Measurements from ENCODE around the gene KCNN4.
A peak's percentile ranks its signal among the peaks of the same experiment; 100 is the strongest.
"Not testable (repeated sequence)": the region's sequence is repeated elsewhere in the genome, so short reads cannot be mapped to it uniquely, and the experiment has no call there.

Gene KCNN4

GRCh38 chr19:43780706-43781525 is at the start of gene KCNN4:
TSS of gene KCNN4 (minus strand) at chr19:43780973. CDS start at chr19:43780861, 112 bp downstream.
- peak; percentile 63 for DNase-seq (ENCODE audit: low read depth)

- peak; percentile 68 for DNase-seq (ENCODE audit: low read depth)
Observed at GRCh38 chr19:43826787-43827754, 46.3 kb upstream of the KCNN4 start, which contains the start of gene ZNF283. TSS of gene ZNF283 (plus strand) at chr19:43827321. CDS start at chr19:43833505, 6,184 bp downstream.

- not testable (repeated sequence) for DNase-seq (ENCODE audit: low read depth)
Observed at GRCh38 chr19:43824572-43824971, 43.8 kb upstream of the KCNN4 start.

GRCh38 chr19:43823856-43824255 is 43.1 kb upstream of the KCNN4 start:
- DNase-seq (ENCODE audit: low read depth): not testable (repeated sequence)

GRCh38 chr19:43820884-43821215 is 40.1 kb upstream of the KCNN4 start:
- DNase-seq (ENCODE audit: low read depth): no peak

- DNase-seq (ENCODE audit: low read depth): no peak
Observed at GRCh38 chr19:43820098-43820883, 39.5 kb upstream of the KCNN4 start.

GRCh38 chr19:43818500-43818899 is 37.7 kb upstream of the KCNN4 start:
- no peak for DNase-seq (ENCODE audit: low read depth)

GRCh38 chr19:43817454-43817853 is 36.7 kb upstream of the KCNN4 start:
- not testable (repeated sequence) for DNase-seq (ENCODE audit: low read depth)

GRCh38 chr19:43814663-43815352 is 34.0 kb upstream of the KCNN4 start:
- no peak for DNase-seq (ENCODE audit: low read depth)

- DNase-seq (ENCODE audit: low read depth): no peak
Observed at GRCh38 chr19:43812688-43813087, 31.9 kb upstream of the KCNN4 start.

GRCh38 chr19:43812259-43812658 is 31.5 kb upstream of the KCNN4 start:
- no peak for DNase-seq (ENCODE audit: low read depth)

- DNase-seq (ENCODE audit: low read depth): no peak
Observed at GRCh38 chr19:43811837-43812236, 31.1 kb upstream of the KCNN4 start.

- no peak for DNase-seq (ENCODE audit: low read depth)
Observed at GRCh38 chr19:43809762-43810696, 29.3 kb upstream of the KCNN4 start.

GRCh38 chr19:43807651-43808050 is 26.9 kb upstream of the KCNN4 start:
- no peak for DNase-seq (ENCODE audit: low read depth)

GRCh38 chr19:43806848-43807247 is 26.1 kb upstream of the KCNN4 start:
- DNase-seq (ENCODE audit: low read depth): no peak

- DNase-seq (ENCODE audit: low read depth): not testable (repeated sequence)
Observed at GRCh38 chr19:43806401-43806800, 25.6 kb upstream of the KCNN4 start.

- DNase-seq (ENCODE audit: low read depth): no peak
Observed at GRCh38 chr19:43804432-43804831, 23.7 kb upstream of the KCNN4 start.

GRCh38 chr19:43802216-43802951 is 21.6 kb upstream of the KCNN4 start, which contains the start of gene LYPD5:
TSS of gene LYPD5 (minus strand) at chr19:43802447. CDS start at chr19:43802380, 67 bp downstream.
- no peak for DNase-seq (ENCODE audit: low read depth)

- DNase-seq (ENCODE audit: low read depth): no peak
Observed at GRCh38 chr19:43799502-43800142, 18.8 kb upstream of the KCNN4 start.

All from activated T-helper 9 cell treated with anti-CD3 and anti-CD28 coated beads, Interleukin-2, amount 50 U/mL, for 16 hours (primary cell).